Astrocyte of the spinal cord (primary cell): ENCODE data around the gene CD55.
"Not testable (repeated sequence)": the region's sequence is repeated elsewhere in the genome, so short reads cannot be mapped to it uniquely, and the experiment has no call there.

Experiments used
- DNase-seq: peaks from one replicate; pipeline ENCODE4 v3.0.0; 2011; ENCODE audit warnings: low read depth, low spot score
- H3K4me3 ChIP-seq: 2 replicates; pipeline ENCODE4 v1.5.1; 2011; ENCODE audit warnings: low read depth, mild to moderate bottlenecking, low read length, moderate library complexity
- CTCF ChIP-seq: IDR thresholded peaks from 2 replicates; pipeline ENCODE4 v1.5.1; 2012; ENCODE audit warnings: low read depth, mild to moderate bottlenecking, low read length, inconsistent platforms
- in situ Hi-C: cut with HindIII; loops from 2 replicates; pipeline ENCODE4 v1.10.0; 2017; ENCODE audit warnings: low sequenced_read_pairs

The CD55 gene

GRCh38 chr1:207316622-207317391, 4.7 kb upstream of the CD55 start:
- in situ Hi-C loops, result no loop called here
- no peak for TF ChIP-seq CTCF
- no peak for DNase-seq
- no peak overlapping the region for H3K4me3 ChIP-seq

GRCh38 chr1:207317561-207317960, 3.9 kb upstream of the CD55 start:
- TF ChIP-seq CTCF, result no peak
- DNase-seq, result no peak
- H3K4me3 ChIP-seq, result no peak overlapping the region
- in situ Hi-C loops, result no loop called here

DNA sequence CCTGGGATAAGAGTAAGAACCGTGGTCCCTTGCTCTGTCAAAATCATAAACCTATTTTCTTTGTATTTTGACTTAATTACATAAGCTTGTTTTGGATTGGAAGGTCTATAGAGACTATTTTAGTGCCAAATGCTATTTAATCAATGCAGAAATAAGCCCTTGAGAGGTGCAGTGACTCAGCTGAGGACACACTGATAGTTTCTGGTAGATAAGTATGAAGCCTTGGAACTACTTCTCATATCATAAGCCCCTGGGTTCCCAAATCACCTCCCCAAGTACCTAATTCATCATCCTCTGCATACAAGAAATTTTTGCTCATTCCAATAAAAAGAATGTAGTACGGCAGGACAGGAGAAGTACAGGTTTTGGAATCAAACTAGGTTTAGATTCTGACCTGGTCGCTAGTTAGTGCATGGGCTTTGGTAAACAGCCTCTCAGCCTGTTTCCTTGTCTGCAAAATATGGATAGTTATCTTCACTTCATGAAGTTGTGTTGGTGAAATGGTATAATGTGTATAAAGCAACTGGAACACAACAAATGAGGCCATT, 3.3 kb upstream of the CD55 start:
- no peak for DNase-seq
- H3K4me3 ChIP-seq, result no peak overlapping the region
- in situ Hi-C loops, result no loop called here
- TF ChIP-seq CTCF, result no peak

DNA sequence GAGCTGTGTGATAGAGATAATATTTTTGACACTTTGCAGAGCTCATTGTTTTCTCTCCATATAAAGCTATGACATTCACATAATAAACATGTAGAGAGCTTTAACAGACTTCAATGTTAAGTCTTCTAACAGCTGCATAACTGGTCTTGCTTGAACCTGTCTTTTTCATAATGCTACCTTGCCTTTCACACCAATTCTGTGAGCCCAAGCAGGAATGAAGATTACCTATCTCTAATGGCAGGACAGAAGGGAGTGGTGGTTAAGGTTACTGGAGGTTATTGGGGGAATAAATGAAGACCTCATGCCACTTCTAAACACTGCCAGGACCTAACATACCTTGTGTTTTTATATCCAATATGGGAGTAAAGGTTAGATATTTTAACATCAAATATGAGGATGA, 2.3 kb upstream of the CD55 start:
- no peak for TF ChIP-seq CTCF
- H3K4me3 ChIP-seq, result no peak overlapping the region
- in situ Hi-C loops, result no loop called here
- DNase-seq, result no peak

DNA sequence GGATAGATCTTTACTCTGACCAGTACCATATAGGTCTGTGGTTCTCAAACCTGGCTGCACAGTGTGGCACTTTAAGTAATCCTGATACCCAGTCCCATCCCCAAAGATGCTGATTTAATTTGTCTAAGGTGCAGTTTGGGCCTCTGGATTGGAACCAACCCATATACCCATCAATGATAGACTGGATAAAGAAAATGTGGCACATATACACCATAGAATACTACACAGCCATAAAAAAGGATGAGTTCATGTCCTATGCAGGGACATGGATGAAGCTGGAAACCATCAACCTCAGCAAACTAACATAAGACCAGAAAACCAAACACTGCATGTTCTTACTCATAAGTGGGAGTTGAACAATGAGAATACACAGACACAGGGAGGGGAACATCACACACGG, 1.4 kb upstream of the CD55 start:
- DNase-seq, H3K4me3 ChIP-seq, in situ Hi-C loops: not testable (repeated sequence)

- peak; percentile 37 for DNase-seq
- in situ Hi-C loops, result no loop called here
- H3K4me3 ChIP-seq, result peak overlapping the region; percentile 86
- TF ChIP-seq CTCF, result no peak
Observed at GRCh38 chr1:207321790-207322645, 540 bp downstream of the CD55 start.
